Retinal pigment epithelial cell (primary cell): ENCODE results near the gene ATF2.

Source experiments
- DNase-seq: peaks from one replicate; pipeline ENCODE4 v3.0.0-alpha.2; 2010; ENCODE audit warnings: low read depth
- H3K4me3 ChIP-seq: 2 replicates; pipeline ENCODE4 v1.5.1; 2011; ENCODE audit warnings: mild to moderate bottlenecking, low read length, control low read depth, moderate library complexity
- TF ChIP-seq, protein P1 (sequence below): conservative IDR thresholded peaks from 2 replicates; pipeline ENCODE4 v1.5.1; 2011; ENCODE audit warnings: low read depth, low read length, control low read depth, inconsistent platforms

Gene ATF2

DNA sequence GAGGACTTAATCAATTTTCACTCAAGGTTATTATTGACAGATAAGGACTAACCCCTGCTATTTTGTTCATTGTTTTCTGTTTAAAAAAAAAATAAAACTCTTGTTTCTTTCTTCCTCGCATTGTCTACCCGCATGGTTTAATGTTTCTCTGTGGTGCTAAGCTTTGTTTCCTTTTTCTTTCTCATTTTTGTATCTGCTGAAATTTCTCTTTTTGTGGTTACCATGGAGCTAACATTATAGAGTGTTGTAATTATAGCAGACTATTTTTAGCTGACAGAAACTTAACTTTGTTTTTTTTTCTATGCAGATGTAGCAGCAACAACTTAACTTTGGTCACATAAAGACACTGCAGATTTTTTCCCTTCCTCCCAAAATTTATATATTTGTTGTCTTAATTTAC lies 119.7 kb downstream of the ATF2 start:
- TF ChIP-seq, protein P1, sequence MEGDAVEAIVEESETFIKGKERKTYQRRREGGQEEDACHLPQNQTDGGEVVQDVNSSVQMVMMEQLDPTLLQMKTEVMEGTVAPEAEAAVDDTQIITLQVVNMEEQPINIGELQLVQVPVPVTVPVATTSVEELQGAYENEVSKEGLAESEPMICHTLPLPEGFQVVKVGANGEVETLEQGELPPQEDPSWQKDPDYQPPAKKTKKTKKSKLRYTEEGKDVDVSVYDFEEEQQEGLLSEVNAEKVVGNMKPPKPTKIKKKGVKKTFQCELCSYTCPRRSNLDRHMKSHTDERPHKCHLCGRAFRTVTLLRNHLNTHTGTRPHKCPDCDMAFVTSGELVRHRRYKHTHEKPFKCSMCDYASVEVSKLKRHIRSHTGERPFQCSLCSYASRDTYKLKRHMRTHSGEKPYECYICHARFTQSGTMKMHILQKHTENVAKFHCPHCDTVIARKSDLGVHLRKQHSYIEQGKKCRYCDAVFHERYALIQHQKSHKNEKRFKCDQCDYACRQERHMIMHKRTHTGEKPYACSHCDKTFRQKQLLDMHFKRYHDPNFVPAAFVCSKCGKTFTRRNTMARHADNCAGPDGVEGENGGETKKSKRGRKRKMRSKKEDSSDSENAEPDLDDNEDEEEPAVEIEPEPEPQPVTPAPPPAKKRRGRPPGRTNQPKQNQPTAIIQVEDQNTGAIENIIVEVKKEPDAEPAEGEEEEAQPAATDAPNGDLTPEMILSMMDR = no peak
- H3K4me3 ChIP-seq = no peak overlapping the region
- DNase-seq = no peak

DNA sequence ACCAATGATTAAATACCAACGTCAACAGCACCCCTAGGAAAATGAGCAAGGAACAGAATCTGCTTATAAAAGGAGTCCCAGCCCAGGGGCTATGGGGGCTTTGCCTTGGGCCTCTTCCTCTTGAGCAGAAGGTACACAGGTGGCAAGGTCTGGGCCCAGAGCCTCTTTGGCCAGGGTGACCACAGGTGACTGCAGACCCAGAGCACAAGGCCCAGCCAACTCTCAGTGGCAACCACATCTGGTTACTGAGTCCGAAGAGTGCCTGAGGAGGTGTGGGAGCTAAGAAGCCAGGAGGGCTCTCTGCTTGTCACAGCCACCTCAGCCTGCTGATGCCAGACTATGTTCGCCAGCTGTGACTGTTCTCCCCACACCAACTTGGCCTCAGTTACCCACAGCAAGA lies 128.5 kb downstream of the ATF2 start:
- no peak overlapping the region for H3K4me3 ChIP-seq
- TF ChIP-seq, protein P1 = no peak
- DNase-seq = no peak

DNA sequence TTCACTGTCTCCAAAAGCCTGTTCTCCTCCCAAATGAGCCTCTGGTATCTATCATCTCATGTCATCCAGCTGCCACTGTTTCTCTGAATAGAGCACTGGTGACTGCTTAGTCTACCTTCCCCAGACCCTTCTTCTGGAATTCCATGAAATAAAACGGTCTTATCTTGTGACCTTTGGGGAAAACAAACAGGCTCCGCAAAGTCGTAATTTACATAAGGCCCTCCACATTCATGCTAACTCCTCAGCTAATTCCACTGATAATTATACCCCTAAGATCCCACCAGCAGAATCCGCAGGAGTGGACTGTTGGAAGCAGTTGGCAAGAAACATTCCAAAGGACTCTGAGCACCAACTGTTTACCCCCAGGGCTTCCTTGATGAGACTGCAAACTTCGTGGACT lies 129.0 kb downstream of the ATF2 start:
- H3K4me3 ChIP-seq = no peak overlapping the region
- no peak for DNase-seq
- TF ChIP-seq, protein P1 = no peak

DNA sequence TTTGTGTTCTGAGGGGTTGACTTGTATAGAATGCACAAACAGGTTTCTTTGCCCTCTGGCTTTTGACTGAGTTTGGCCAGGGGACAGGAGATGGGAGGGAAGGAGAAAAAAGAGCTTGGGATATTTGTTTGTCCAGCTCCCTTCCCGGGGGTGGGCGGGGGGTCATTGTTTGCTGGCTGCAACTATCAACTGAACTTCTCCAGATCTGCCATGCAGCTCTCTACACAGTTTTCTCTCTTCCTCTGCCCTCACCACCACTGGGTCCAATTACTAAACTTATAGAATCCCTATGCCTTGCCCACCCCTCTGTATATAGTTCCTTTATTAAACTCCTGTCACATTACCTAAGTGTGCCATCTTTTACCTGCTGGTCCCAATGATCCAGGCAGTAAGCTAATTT lies 130.1 kb downstream of the ATF2 start:
- H3K4me3 ChIP-seq = no peak overlapping the region
- DNase-seq = no peak
- TF ChIP-seq, protein P1 = no peak

DNA sequence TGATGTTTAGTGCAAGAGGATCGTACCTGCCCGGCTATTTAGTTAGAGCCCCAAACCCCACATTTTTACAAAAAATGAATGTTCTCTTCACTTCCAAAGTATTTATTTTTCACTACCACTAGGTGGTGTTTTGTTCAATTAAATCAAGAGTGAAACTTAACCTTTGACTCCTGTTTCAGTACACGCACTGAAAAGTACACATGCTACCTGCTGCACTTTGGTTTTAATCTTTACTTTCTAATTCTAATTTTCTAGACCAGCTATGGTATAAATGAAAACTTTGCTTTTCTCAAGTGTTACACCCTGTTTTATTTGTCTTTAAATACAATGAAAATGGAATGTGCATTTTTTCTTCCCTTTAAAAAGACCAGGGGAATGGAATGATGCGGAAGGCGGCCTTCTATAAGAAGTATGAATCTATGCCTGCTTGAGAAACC lies 131.4 kb downstream of the ATF2 start:
- TF ChIP-seq, protein P1 = peak; percentile 50
- no peak for DNase-seq

DNA sequence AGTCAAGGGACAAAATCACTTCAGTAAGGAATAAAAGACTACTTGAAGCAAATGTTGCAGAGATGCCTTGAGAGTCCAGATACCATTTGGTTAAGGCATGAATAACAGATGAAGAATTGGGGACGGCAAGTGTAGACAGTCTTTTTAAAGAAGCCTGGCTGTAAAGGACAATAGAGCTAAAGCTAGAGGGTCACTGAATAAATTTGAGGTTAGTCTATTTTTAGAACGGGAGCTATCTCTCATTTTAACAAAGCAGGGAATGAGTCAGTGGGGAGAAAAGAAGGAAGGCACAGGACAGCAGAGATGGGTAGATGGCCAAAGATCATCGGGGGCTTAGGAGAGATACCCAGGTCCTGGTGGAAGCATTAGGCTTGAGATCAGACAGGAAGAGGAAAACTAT lies 132.2 kb downstream of the ATF2 start:
- DNase-seq = no peak

More for the DNA sequence above, 131.4 kb downstream of the ATF2 start:
- H3K4me3 ChIP-seq = no peak overlapping the region

DNA sequence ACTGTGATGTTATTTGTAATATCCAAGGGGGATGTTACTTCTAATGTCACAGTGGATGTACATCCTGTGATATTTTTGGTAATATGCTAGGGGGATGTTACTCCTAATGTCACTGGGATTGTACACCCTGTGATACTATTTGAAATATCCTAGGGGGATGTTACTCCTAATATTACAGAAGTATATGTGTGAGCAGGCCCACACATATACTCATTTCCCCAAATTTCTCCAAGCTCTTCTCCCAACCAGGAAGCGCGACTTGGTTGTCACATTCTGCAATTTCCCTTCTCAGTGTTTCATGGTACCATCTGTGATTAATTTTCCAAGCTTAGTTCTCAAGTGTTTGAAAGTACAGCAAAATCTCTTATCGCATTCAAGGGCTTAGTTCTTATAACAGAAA lies 133.3 kb downstream of the ATF2 start:
- no peak overlapping the region for H3K4me3 ChIP-seq
- DNase-seq = no peak
- TF ChIP-seq, protein P1 = no peak

More for the DNA sequence above, 132.2 kb downstream of the ATF2 start:
- TF ChIP-seq, protein P1 = no peak
- no peak overlapping the region for H3K4me3 ChIP-seq
